Endothelial cell (in vitro differentiated cells): ENCODE results near the gene SLC1A1. TPM values are rescaled to one million over a fixed set of nuclear protein-coding genes. Genes with fewer than 3 reads are reported as not detected.

Experiments used
- DNase-seq: peaks from one replicate; pipeline ENCODE4 v3.0.0; 2021; ENCODE audit warnings: low spot score
- H3K27ac Mint-ChIP-seq: one replicate; pipeline ENCODE4 v1.8.0; 2021; ENCODE audit warnings: mixed read lengths, inconsistent platforms; ENCODE audit not compliant: unreplicated experiment
- H3K27me3 Mint-ChIP-seq: one replicate; pipeline ENCODE4 v1.8.0; 2021; ENCODE audit warnings: mild to moderate bottlenecking, moderate library complexity, mixed read lengths, inconsistent platforms; ENCODE audit not compliant: unreplicated experiment
- H3K36me3 Mint-ChIP-seq: one replicate; pipeline ENCODE4 v1.8.0; 2021; ENCODE audit warnings: mild to moderate bottlenecking, low read depth, mixed read lengths, inconsistent platforms; ENCODE audit not compliant: unreplicated experiment
- H3K4me1 Mint-ChIP-seq: one replicate; pipeline ENCODE4 v1.8.0; 2021; ENCODE audit warnings: mild to moderate bottlenecking, mixed read lengths, inconsistent platforms; ENCODE audit not compliant: unreplicated experiment
- H3K4me3 Mint-ChIP-seq: one replicate; pipeline ENCODE4 v1.8.0; 2021; ENCODE audit warnings: mild to moderate bottlenecking, mixed read lengths, inconsistent platforms; ENCODE audit not compliant: unreplicated experiment
- H3K9me3 Mint-ChIP-seq: one replicate; pipeline ENCODE4 v1.8.0; 2021; ENCODE audit warnings: mixed read lengths, inconsistent platforms; ENCODE audit not compliant: unreplicated experiment
- total RNA-seq: library from RNA; stranded (reverse); fragmentation: NEBNext Ultra II Directional; extraction: Animal tissue kit (Norgen Biotek cat#: 25700); gene quantifications from one replicate; pipeline ENCODE4 v1.2.1, GENCODE V29; 2021; ENCODE audit not compliant: unreplicated experiment
- TF ChIP-seq, protein P1 (sequence below): fragments of 200-600 bp; sonication (generic); IDR thresholded peaks from one replicate; pipeline ENCODE4 v1.5.0; 2021; ENCODE audit warnings: antibody characterized with exemption; ENCODE audit not compliant: unreplicated experiment

SLC1A1 gene
- total RNA-seq, 1 donor from 2014 or later, result 2.2 TPM

DNA sequence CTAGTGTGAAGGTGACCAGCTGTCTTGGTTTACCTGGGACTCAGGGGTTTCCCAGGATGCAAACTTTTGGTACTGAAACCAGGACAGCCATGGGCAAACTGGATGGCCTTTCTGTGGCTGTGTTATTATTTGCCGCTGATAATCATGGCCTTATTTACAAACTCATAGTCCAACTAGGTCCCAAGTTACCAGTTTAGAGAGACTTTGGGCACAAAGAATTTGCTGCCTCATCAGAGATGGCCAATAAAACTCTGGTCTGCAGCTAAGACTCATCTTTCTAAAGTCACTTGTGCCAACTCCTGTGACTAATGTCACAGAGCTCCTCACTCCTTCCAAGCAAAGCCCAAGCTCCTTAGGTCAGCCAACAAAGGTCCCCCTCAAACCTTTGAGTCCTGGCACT lies 124.4 kb downstream of the SLC1A1 start:
- H3K27ac Mint-ChIP-seq, result no peak overlapping the region

DNA sequence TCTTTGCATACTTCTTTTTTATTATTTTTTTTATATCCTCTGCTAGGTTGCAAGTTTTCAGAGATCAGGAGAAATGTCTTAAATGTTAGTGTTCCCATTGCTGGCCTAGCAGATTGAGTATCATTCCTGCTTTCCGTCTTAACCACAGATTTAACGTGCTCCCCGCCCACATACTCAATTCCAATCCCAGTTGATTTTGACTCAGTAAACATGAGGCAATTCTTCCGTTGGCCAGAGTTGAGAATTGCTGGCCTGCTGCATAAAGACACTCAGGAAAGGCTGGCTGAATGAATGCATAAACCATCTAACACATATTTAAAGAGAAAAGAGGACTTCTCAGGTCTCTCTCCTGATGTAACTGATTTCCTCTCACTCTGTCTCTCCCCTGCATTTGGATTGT lies 125.0 kb downstream of the SLC1A1 start:
- H3K9me3 Mint-ChIP-seq, result no peaks in the 10 kb centered on the region
- no peak overlapping the region for H3K4me3 Mint-ChIP-seq
- H3K4me1 Mint-ChIP-seq, result no peaks in the 10 kb centered on the region
- H3K36me3 Mint-ChIP-seq, result no peaks in the 10 kb centered on the region
- no peaks in the 10 kb centered on the region for H3K27me3 Mint-ChIP-seq
- DNase-seq, result no peak
- no peak overlapping the region for H3K27ac Mint-ChIP-seq
- TF ChIP-seq, protein P1, sequence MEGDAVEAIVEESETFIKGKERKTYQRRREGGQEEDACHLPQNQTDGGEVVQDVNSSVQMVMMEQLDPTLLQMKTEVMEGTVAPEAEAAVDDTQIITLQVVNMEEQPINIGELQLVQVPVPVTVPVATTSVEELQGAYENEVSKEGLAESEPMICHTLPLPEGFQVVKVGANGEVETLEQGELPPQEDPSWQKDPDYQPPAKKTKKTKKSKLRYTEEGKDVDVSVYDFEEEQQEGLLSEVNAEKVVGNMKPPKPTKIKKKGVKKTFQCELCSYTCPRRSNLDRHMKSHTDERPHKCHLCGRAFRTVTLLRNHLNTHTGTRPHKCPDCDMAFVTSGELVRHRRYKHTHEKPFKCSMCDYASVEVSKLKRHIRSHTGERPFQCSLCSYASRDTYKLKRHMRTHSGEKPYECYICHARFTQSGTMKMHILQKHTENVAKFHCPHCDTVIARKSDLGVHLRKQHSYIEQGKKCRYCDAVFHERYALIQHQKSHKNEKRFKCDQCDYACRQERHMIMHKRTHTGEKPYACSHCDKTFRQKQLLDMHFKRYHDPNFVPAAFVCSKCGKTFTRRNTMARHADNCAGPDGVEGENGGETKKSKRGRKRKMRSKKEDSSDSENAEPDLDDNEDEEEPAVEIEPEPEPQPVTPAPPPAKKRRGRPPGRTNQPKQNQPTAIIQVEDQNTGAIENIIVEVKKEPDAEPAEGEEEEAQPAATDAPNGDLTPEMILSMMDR, result no peak

More for the DNA sequence above, 124.4 kb downstream of the SLC1A1 start:
- TF ChIP-seq, protein P1, result no peak
- DNase-seq, result no peak
- Mint-ChIP-seq H3K4me1 (no peaks in the 10 kb centered on the region), H3K36me3 (no peaks in the 10 kb centered on the region), H3K27me3 (no peaks in the 10 kb centered on the region), H3K4me3 (no peak overlapping the region), H3K9me3 (no peaks in the 10 kb centered on the region)

DNA sequence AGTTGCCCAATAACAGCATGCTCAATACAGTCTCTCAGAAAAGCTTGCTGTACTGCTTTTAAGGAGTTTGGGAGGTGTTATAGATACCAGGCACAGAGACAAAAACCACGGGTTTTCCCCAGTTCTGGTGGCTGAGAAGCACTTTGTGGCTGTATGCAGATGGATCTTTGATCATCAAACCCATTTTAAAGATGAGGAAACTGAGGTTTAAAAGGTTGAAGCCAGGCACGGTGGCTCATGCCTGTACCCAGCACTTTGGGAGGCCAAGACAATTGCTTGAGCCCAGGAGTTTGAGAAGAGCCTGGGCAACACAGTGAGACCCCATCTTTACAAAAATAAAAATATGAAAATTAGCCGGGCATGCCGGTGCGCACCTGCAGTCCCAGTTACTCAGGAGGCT lies 125.5 kb downstream of the SLC1A1 start:
- TF ChIP-seq, protein P1, result no peak
- H3K27ac Mint-ChIP-seq, result no peak overlapping the region
- H3K36me3 Mint-ChIP-seq, result no peaks in the 10 kb centered on the region
- no peaks in the 10 kb centered on the region for H3K27me3 Mint-ChIP-seq
- no peak overlapping the region for H3K4me3 Mint-ChIP-seq
- no peak for DNase-seq
- H3K4me1 Mint-ChIP-seq, result no peaks in the 10 kb centered on the region
- no peaks in the 10 kb centered on the region for H3K9me3 Mint-ChIP-seq

DNA sequence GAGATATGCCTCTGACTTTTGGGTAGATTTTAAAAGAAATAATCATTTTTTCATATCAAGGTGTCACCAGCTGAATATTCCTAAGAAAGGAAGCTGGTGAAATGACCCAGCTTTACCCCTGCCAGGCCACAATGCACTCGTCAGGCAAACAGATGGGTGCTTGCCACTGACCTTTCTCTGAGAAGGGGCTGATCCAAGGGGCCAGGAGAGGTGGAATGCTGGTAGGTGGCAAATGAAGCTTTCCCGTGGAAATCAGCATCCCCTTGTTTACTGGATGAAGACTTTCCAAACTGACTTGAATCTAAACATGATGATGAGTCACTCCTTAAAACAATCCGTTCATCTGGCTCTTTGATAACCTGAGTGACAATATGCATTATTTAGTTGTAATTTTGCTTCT lies 127.5 kb downstream of the SLC1A1 start:
- no peaks in the 10 kb centered on the region for H3K36me3 Mint-ChIP-seq
- DNase-seq, result no peak
- no peaks in the 10 kb centered on the region for H3K9me3 Mint-ChIP-seq
- TF ChIP-seq, protein P1, result no peak
- H3K4me1 Mint-ChIP-seq, result no peaks in the 10 kb centered on the region
- no peaks in the 10 kb centered on the region for H3K27me3 Mint-ChIP-seq
- no peak overlapping the region for H3K27ac Mint-ChIP-seq
- no peak overlapping the region for H3K4me3 Mint-ChIP-seq

DNA sequence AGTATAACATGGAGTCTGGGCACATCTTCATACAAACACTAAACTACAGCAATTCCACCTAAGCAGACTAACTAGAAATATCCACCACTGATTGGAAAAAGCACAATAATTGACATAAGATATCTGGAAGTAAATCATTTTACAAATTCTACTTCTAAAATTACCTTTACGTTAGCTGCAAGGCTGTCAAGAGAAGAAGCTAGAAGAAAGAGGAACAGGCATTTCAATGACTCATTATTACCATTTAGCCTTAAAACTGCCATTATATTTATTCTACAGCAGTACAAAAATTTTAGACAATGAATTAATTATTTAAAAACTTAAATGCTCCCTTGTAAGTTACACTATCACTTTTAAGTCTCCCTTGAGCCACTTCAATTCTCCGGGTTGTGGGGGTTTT lies 128.4 kb downstream of the SLC1A1 start:
- H3K9me3 Mint-ChIP-seq, result no peaks in the 10 kb centered on the region
- no peaks in the 10 kb centered on the region for H3K4me1 Mint-ChIP-seq
- DNase-seq, result no peak

More for the DNA sequence above, 128.4 kb downstream of the SLC1A1 start:
- Mint-ChIP-seq H3K4me3 (no peak overlapping the region), H3K27me3 (no peaks in the 10 kb centered on the region), H3K27ac (no peak overlapping the region), H3K36me3 (no peaks in the 10 kb centered on the region)
- TF ChIP-seq, protein P1, result no peak
